Large intestine (tissue), 3 donors: ENCODE results near the gene RGS16. TPM values are rescaled to one million over a fixed set of nuclear protein-coding genes. Genes with fewer than 3 reads are reported as not detected.

Source experiments
- DNase-seq, 2 donors: peaks; one replicate each; pipeline versions ENCODE4 v3.0.0 to v3.0.0-alpha.2; 2013
- H3K27ac ChIP-seq: one replicate; pipeline ENCODE4 v1.5.1; 2013; ENCODE audit warnings: low read length
- H3K27me3 ChIP-seq: 2 replicates; pipeline ENCODE4 v1.6.1; 2013; ENCODE audit warnings: low read length; ENCODE audit not compliant: control insufficient read depth, insufficient read depth
- H3K36me3 ChIP-seq: 2 replicates; pipeline ENCODE4 v1.6.1; 2013; ENCODE audit warnings: low read length; ENCODE audit not compliant: control insufficient read depth, insufficient read depth
- H3K4me1 ChIP-seq: one replicate; pipeline ENCODE4 v1.6.1; 2013; ENCODE audit warnings: low read length; ENCODE audit not compliant: control insufficient read depth, insufficient read depth
- H3K4me3 ChIP-seq: one replicate; pipeline ENCODE4 v1.5.1; 2013; ENCODE audit warnings: low read length
- H3K9me3 ChIP-seq: one replicate; pipeline ENCODE4 v1.6.1; 2013; ENCODE audit warnings: mild to moderate bottlenecking, low read depth, low read length, moderate library complexity; ENCODE audit not compliant: control insufficient read depth
- WGBS: methylation state at CpG from one replicate; pipeline ENCODE4 v1.1.5; 2013; ENCODE audit warnings: low lambda C conversion rate; ENCODE audit not compliant: insufficient coverage; 5-methylcytosine and 5-hydroxymethylcytosine counted together
- polyA plus RNA-seq: library from polyadenylated mRNA; unstranded; fragments of 120-200 nt; gene quantifications from one replicate; pipeline ENCODE4 v1.2.1, GENCODE V29; 2013

RGS16 gene
- polyA plus RNA-seq, 1 donor, result 2.3 TPM

GRCh38 chr1:182565537-182565936, 38.7 kb downstream of the RGS16 start:
- Histone ChIP-seq H3K27ac (no peak overlapping the region), H3K36me3 (no peaks in the 10 kb centered on the region), H3K4me1 (no peaks in the 10 kb centered on the region), H3K9me3 (no peaks in the 10 kb centered on the region), H3K27me3 (no peaks in the 10 kb centered on the region), H3K4me3 (no peak overlapping the region)
- no peak for DNase-seq
- 90% methylated on average over 2 of the region's 3 CpGs for WGBS

GRCh38 chr1:182564406-182565004, 39.7 kb downstream of the RGS16 start:
- Histone ChIP-seq H3K9me3 (no peaks in the 10 kb centered on the region), H3K36me3 (no peaks in the 10 kb centered on the region), H3K4me1 (no peaks in the 10 kb centered on the region), H3K4me3 (no peak overlapping the region), H3K27ac (no peak overlapping the region), H3K27me3 (no peaks in the 10 kb centered on the region)
- DNase-seq, result no peak
- no CpG with 5 or more reads among the region's 2 CpGs for WGBS

GRCh38 chr1:182563095-182563494, 41.1 kb downstream of the RGS16 start:
- H3K4me1 ChIP-seq, result no peaks in the 10 kb centered on the region
- 50% methylated on average over 1 of the region's 4 CpGs for WGBS
- H3K27ac ChIP-seq, result no peak overlapping the region
- H3K27me3 ChIP-seq, result peaks cover 2% of the 10 kb centered on the region
- no peaks in the 10 kb centered on the region for H3K9me3 ChIP-seq
- no peak for DNase-seq
- H3K4me3 ChIP-seq, result no peak overlapping the region
- H3K36me3 ChIP-seq, result no peaks in the 10 kb centered on the region

- DNase-seq, result no peak
- H3K27me3 ChIP-seq, result peaks cover 2% of the 10 kb centered on the region
- WGBS, result no CpG with 5 or more reads among the region's 4 CpGs
These were observed 42.7 kb downstream of the RGS16 start for GRCh38 chr1:182561456-182561855.

GRCh38 chr1:182560392-182560984, 43.7 kb downstream of the RGS16 start:
- no peak overlapping the region for H3K27ac ChIP-seq
- no CpG with 5 or more reads among the region's 7 CpGs for WGBS
- no peaks in the 10 kb centered on the region for H3K9me3 ChIP-seq
- H3K27me3 ChIP-seq, result peaks cover 2% of the 10 kb centered on the region
- H3K36me3 ChIP-seq, result no peaks in the 10 kb centered on the region
- no peaks in the 10 kb centered on the region for H3K4me1 ChIP-seq
- H3K4me3 ChIP-seq, result no peak overlapping the region
- DNase-seq, result no peak

More at GRCh38 chr1:182561456-182561855, 42.7 kb downstream of the RGS16 start:
- H3K27ac ChIP-seq, result no peak overlapping the region
- H3K36me3 ChIP-seq, result no peaks in the 10 kb centered on the region
- H3K4me1 ChIP-seq, result no peaks in the 10 kb centered on the region
- no peak overlapping the region for H3K4me3 ChIP-seq
- no peaks in the 10 kb centered on the region for H3K9me3 ChIP-seq

- no peaks in the 10 kb centered on the region for H3K4me1 ChIP-seq
- no peak for DNase-seq
- peaks cover 2% of the 10 kb centered on the region for H3K27me3 ChIP-seq
- H3K9me3 ChIP-seq, result no peaks in the 10 kb centered on the region
- no peak overlapping the region for H3K27ac ChIP-seq
- H3K36me3 ChIP-seq, result no peaks in the 10 kb centered on the region
- no peak overlapping the region for H3K4me3 ChIP-seq
These were observed 47.9 kb downstream of the RGS16 start for GRCh38 chr1:182556279-182556678.

- WGBS, result no CpG with 5 or more reads among the region's 1 CpG
- Histone ChIP-seq H3K4me3 (no peak overlapping the region), H3K9me3 (no peaks in the 10 kb centered on the region), H3K27me3 (peaks cover 2% of the 10 kb centered on the region), H3K4me1 (no peaks in the 10 kb centered on the region), H3K27ac (no peak overlapping the region), H3K36me3 (no peaks in the 10 kb centered on the region)
- no peak for DNase-seq
These were observed 48.7 kb downstream of the RGS16 start for GRCh38 chr1:182555493-182555892.

GRCh38 chr1:182552527-182552926, 51.7 kb downstream of the RGS16 start:
- Histone ChIP-seq H3K27me3 (no peaks in the 10 kb centered on the region), H3K27ac (no peak overlapping the region), H3K4me1 (no peaks in the 10 kb centered on the region), H3K36me3 (no peaks in the 10 kb centered on the region), H3K4me3 (no peak overlapping the region), H3K9me3 (no peaks in the 10 kb centered on the region)
- no peak for DNase-seq
- 100% methylated on average over 1 of the region's 2 CpGs for WGBS

GRCh38 chr1:182549811-182550210, 54.4 kb downstream of the RGS16 start:
- Histone ChIP-seq H3K4me1 (no peaks in the 10 kb centered on the region), H3K27me3 (no peaks in the 10 kb centered on the region), H3K4me3 (no peak overlapping the region), H3K36me3 (no peaks in the 10 kb centered on the region), H3K9me3 (no peaks in the 10 kb centered on the region), H3K27ac (no peak overlapping the region)
- no CpG with 5 or more reads among the region's 1 CpG for WGBS
- DNase-seq, result no peak

- Histone ChIP-seq H3K27ac (no peak overlapping the region), H3K4me3 (no peak overlapping the region), H3K36me3 (no peaks in the 10 kb centered on the region), H3K4me1 (no peaks in the 10 kb centered on the region), H3K9me3 (no peaks in the 10 kb centered on the region), H3K27me3 (no peaks in the 10 kb centered on the region)
- DNase-seq, result no peak
These were observed 54.8 kb downstream of the RGS16 start for GRCh38 chr1:182549346-182549745.
